ENCODE measurements around the gene LOXL1.

Gene LOXL1

GRCh38 chr15:73939138-73939537, 12.9 kb downstream of the LOXL1 start:
- no peak overlapping the region for H3K27ac ChIP-seq (ENCODE audit: insufficient read depth, low read depth, low read length, poor library complexity, severe bottlenecking)
- 62 to 65% methylated on average over 4 of the region's 4 CpGs for WGBS, 2 experiments
- H3K36me3 ChIP-seq (ENCODE audit: control insufficient read depth, insufficient read depth, low read length) = no peaks in the 10 kb centered on the region
- H3K4me1 ChIP-seq (ENCODE audit: control insufficient read depth, insufficient read depth, low read length) = peaks cover 31% of the 10 kb centered on the region
- H3K9me3 ChIP-seq (ENCODE audit: control insufficient read depth, low read length) = no peaks in the 10 kb centered on the region
- H3K4me3 ChIP-seq (ENCODE audit: insufficient read depth, low read depth, low read length) = no peak overlapping the region
- no peaks in the 10 kb centered on the region for H3K27me3 ChIP-seq (ENCODE audit: control insufficient read depth, insufficient read depth, low read length, poor library complexity, severe bottlenecking)

- H3K36me3 ChIP-seq (ENCODE audit: control insufficient read depth, insufficient read depth, low read length) = no peaks in the 10 kb centered on the region
- no peaks in the 10 kb centered on the region for H3K27me3 ChIP-seq (ENCODE audit: control insufficient read depth, insufficient read depth, low read length, poor library complexity, severe bottlenecking)
- H3K4me1 ChIP-seq (ENCODE audit: control insufficient read depth, insufficient read depth, low read length) = peaks cover 30% of the 10 kb centered on the region
- H3K4me3 ChIP-seq (ENCODE audit: insufficient read depth, low read depth, low read length) = no peak overlapping the region
- 86 to 88% methylated on average over 8 of the region's 8 CpGs for WGBS, 2 experiments
- no peak overlapping the region for H3K27ac ChIP-seq (ENCODE audit: insufficient read depth, low read depth, low read length, poor library complexity, severe bottlenecking)
- no peaks in the 10 kb centered on the region for H3K9me3 ChIP-seq (ENCODE audit: control insufficient read depth, low read length)
Measured at GRCh38 chr15:73940061-73940981, 14.1 kb downstream of the LOXL1 start.

- Histone ChIP-seq H3K9me3 (ENCODE audit: control insufficient read depth, low read length) (no peaks in the 10 kb centered on the region), H3K4me1 (ENCODE audit: control insufficient read depth, insufficient read depth, low read length) (peaks cover 23% of the 10 kb centered on the region), H3K27me3 (ENCODE audit: control insufficient read depth, insufficient read depth, low read length, poor library complexity, severe bottlenecking) (no peaks in the 10 kb centered on the region), H3K27ac (ENCODE audit: insufficient read depth, low read depth, low read length, poor library complexity, severe bottlenecking) (no peak overlapping the region), H3K36me3 (ENCODE audit: control insufficient read depth, insufficient read depth, low read length) (no peaks in the 10 kb centered on the region), H3K4me3 (ENCODE audit: insufficient read depth, low read depth, low read length) (no peak overlapping the region)
- WGBS, 2 experiments = 100% methylated on average over 1 of the region's 1 CpG; no CpG with 5 or more reads in 1 of the 2 experiments
Measured at GRCh38 chr15:73941044-73941443, 14.8 kb downstream of the LOXL1 start.

- Histone ChIP-seq H3K4me3 (ENCODE audit: insufficient read depth, low read depth, low read length) (no peak overlapping the region), H3K27me3 (ENCODE audit: control insufficient read depth, insufficient read depth, low read length, poor library complexity, severe bottlenecking) (no peaks in the 10 kb centered on the region), H3K9me3 (ENCODE audit: control insufficient read depth, low read length) (no peaks in the 10 kb centered on the region), H3K36me3 (ENCODE audit: control insufficient read depth, insufficient read depth, low read length) (no peaks in the 10 kb centered on the region), H3K27ac (ENCODE audit: insufficient read depth, low read depth, low read length, poor library complexity, severe bottlenecking) (no peak overlapping the region), H3K4me1 (ENCODE audit: control insufficient read depth, insufficient read depth, low read length) (peaks cover 19% of the 10 kb centered on the region)
- 81 to 95% methylated on average over 3 of the region's 3 CpGs for WGBS, 2 experiments
Measured at GRCh38 chr15:73941449-73941848, 15.2 kb downstream of the LOXL1 start.

- Histone ChIP-seq H3K27me3 (ENCODE audit: control insufficient read depth, insufficient read depth, low read length, poor library complexity, severe bottlenecking) (no peaks in the 10 kb centered on the region), H3K36me3 (ENCODE audit: control insufficient read depth, insufficient read depth, low read length) (no peaks in the 10 kb centered on the region), H3K9me3 (ENCODE audit: control insufficient read depth, low read length) (no peaks in the 10 kb centered on the region), H3K4me3 (ENCODE audit: insufficient read depth, low read depth, low read length) (no peak overlapping the region), H3K27ac (ENCODE audit: insufficient read depth, low read depth, low read length, poor library complexity, severe bottlenecking) (no peak overlapping the region), H3K4me1 (ENCODE audit: control insufficient read depth, insufficient read depth, low read length) (peaks cover 14% of the 10 kb centered on the region)
- 90 to 92% methylated on average over 10 of the region's 10 CpGs for WGBS, 2 experiments
Measured at GRCh38 chr15:73941871-73942635, 15.8 kb downstream of the LOXL1 start.

- Histone ChIP-seq H3K36me3 (ENCODE audit: control insufficient read depth, insufficient read depth, low read length) (no peaks in the 10 kb centered on the region), H3K4me1 (ENCODE audit: control insufficient read depth, insufficient read depth, low read length) (peaks cover 14% of the 10 kb centered on the region), H3K9me3 (ENCODE audit: control insufficient read depth, low read length) (no peaks in the 10 kb centered on the region), H3K4me3 (ENCODE audit: insufficient read depth, low read depth, low read length) (no peak overlapping the region), H3K27ac (ENCODE audit: insufficient read depth, low read depth, low read length, poor library complexity, severe bottlenecking) (no peak overlapping the region), H3K27me3 (ENCODE audit: control insufficient read depth, insufficient read depth, low read length, poor library complexity, severe bottlenecking) (no peaks in the 10 kb centered on the region)
- 89 to 90% methylated on average over 6 of the region's 6 CpGs for WGBS, 2 experiments
Measured at GRCh38 chr15:73942751-73943270, 16.5 kb downstream of the LOXL1 start.

- Histone ChIP-seq H3K4me1 (ENCODE audit: control insufficient read depth, insufficient read depth, low read length) (peaks cover 10% of the 10 kb centered on the region), H3K4me3 (ENCODE audit: insufficient read depth, low read depth, low read length) (no peak overlapping the region), H3K27ac (ENCODE audit: insufficient read depth, low read depth, low read length, poor library complexity, severe bottlenecking) (no peak overlapping the region), H3K36me3 (ENCODE audit: control insufficient read depth, insufficient read depth, low read length) (no peaks in the 10 kb centered on the region), H3K9me3 (ENCODE audit: control insufficient read depth, low read length) (no peaks in the 10 kb centered on the region), H3K27me3 (ENCODE audit: control insufficient read depth, insufficient read depth, low read length, poor library complexity, severe bottlenecking) (no peaks in the 10 kb centered on the region)
- WGBS, 2 experiments = 65 to 73% methylated on average over 13 of the region's 13 CpGs
Measured at GRCh38 chr15:73944161-73945129, 18.2 kb downstream of the LOXL1 start.

- 91% methylated on average over 4 of the region's 4 CpGs for WGBS, 2 experiments
- H3K27ac ChIP-seq (ENCODE audit: insufficient read depth, low read depth, low read length, poor library complexity, severe bottlenecking) = no peak overlapping the region
- H3K4me3 ChIP-seq (ENCODE audit: insufficient read depth, low read depth, low read length) = no peak overlapping the region
- no peaks in the 10 kb centered on the region for H3K27me3 ChIP-seq (ENCODE audit: control insufficient read depth, insufficient read depth, low read length, poor library complexity, severe bottlenecking)
- H3K4me1 ChIP-seq (ENCODE audit: control insufficient read depth, insufficient read depth, low read length) = peaks cover 5% of the 10 kb centered on the region
- H3K36me3 ChIP-seq (ENCODE audit: control insufficient read depth, insufficient read depth, low read length) = no peaks in the 10 kb centered on the region
- no peaks in the 10 kb centered on the region for H3K9me3 ChIP-seq (ENCODE audit: control insufficient read depth, low read length)
Measured at GRCh38 chr15:73945130-73945508, 18.9 kb downstream of the LOXL1 start.

GRCh38 chr15:73946046-73946721, 19.9 kb downstream of the LOXL1 start:
- Histone ChIP-seq H3K9me3 (ENCODE audit: control insufficient read depth, low read length) (no peaks in the 10 kb centered on the region), H3K27ac (ENCODE audit: insufficient read depth, low read depth, low read length, poor library complexity, severe bottlenecking) (no peak overlapping the region), H3K4me1 (ENCODE audit: control insufficient read depth, insufficient read depth, low read length) (peaks cover 9% of the 10 kb centered on the region), H3K27me3 (ENCODE audit: control insufficient read depth, insufficient read depth, low read length, poor library complexity, severe bottlenecking) (no peaks in the 10 kb centered on the region), H3K4me3 (ENCODE audit: insufficient read depth, low read depth, low read length) (no peak overlapping the region), H3K36me3 (ENCODE audit: control insufficient read depth, insufficient read depth, low read length) (no peaks in the 10 kb centered on the region)
- WGBS, 2 experiments = 96% methylated on average over 17 of the region's 17 CpGs
